Glutamatergic neuron (in vitro differentiated cells): ENCODE data around the gene SEC31A. TPM values are rescaled to one million over a fixed set of nuclear protein-coding genes. Genes with fewer than 3 reads are reported as not detected.

ENCODE experiments used
- DNase-seq: peaks from one replicate; pipeline ENCODE4 v3.0.0; 2022
- H3K27ac Mint-ChIP-seq: one replicate; pipeline ENCODE4 v1.8.0; 2020; ENCODE audit warnings: mild to moderate bottlenecking, mixed read lengths, inconsistent platforms; ENCODE audit not compliant: unreplicated experiment
- H3K27me3 Mint-ChIP-seq: one replicate; pipeline ENCODE4 v1.8.0; 2020; ENCODE audit warnings: mild to moderate bottlenecking, moderate library complexity, mixed read lengths, inconsistent platforms; ENCODE audit not compliant: unreplicated experiment
- H3K36me3 Mint-ChIP-seq: one replicate; pipeline ENCODE4 v1.8.0; 2020; ENCODE audit warnings: mild to moderate bottlenecking, mixed read lengths, inconsistent platforms; ENCODE audit not compliant: unreplicated experiment
- H3K4me1 Mint-ChIP-seq: one replicate; pipeline ENCODE4 v1.8.0; 2020; ENCODE audit warnings: mild to moderate bottlenecking, low read depth, mixed read lengths, inconsistent platforms; ENCODE audit not compliant: unreplicated experiment
- H3K4me3 Mint-ChIP-seq: one replicate; pipeline ENCODE4 v1.8.0; 2020; ENCODE audit warnings: mild to moderate bottlenecking, mixed read lengths, inconsistent platforms; ENCODE audit not compliant: unreplicated experiment
- H3K9me3 Mint-ChIP-seq: one replicate; pipeline ENCODE4 v1.8.0; 2020; ENCODE audit warnings: mild to moderate bottlenecking, moderate library complexity, mixed read lengths, inconsistent platforms; ENCODE audit not compliant: unreplicated experiment
- total RNA-seq: library from RNA; stranded (reverse); fragmentation: NEBNext Ultra II Directional; extraction: Animal tissue kit (Norgen Biotek cat#: 25700); gene quantifications from one replicate; pipeline ENCODE4 v1.2.1, GENCODE V29; 2021; ENCODE audit not compliant: unreplicated experiment
- TF ChIP-seq, protein P1 (sequence below): fragments of 200-600 bp; sonication (generic); IDR thresholded peaks from one replicate; pipeline ENCODE4 v1.5.0; 2021; ENCODE audit not compliant: partially characterized antibody, unreplicated experiment

SEC31A gene
- total RNA-seq, 1 donor from 2014 or later, result 201 TPM

GRCh38 chr4:82782626-82783345 lies 108.2 kb downstream of the SEC31A start:
- Mint-ChIP-seq H3K4me1 (peaks cover 22% of the 10 kb centered on the region), H3K36me3 (peaks cover 3% of the 10 kb centered on the region), H3K4me3 (no peak overlapping the region), H3K9me3 (no peaks in the 10 kb centered on the region), H3K27me3 (peaks cover 10% of the 10 kb centered on the region), H3K27ac (no peak overlapping the region)
- TF ChIP-seq, protein P1, sequence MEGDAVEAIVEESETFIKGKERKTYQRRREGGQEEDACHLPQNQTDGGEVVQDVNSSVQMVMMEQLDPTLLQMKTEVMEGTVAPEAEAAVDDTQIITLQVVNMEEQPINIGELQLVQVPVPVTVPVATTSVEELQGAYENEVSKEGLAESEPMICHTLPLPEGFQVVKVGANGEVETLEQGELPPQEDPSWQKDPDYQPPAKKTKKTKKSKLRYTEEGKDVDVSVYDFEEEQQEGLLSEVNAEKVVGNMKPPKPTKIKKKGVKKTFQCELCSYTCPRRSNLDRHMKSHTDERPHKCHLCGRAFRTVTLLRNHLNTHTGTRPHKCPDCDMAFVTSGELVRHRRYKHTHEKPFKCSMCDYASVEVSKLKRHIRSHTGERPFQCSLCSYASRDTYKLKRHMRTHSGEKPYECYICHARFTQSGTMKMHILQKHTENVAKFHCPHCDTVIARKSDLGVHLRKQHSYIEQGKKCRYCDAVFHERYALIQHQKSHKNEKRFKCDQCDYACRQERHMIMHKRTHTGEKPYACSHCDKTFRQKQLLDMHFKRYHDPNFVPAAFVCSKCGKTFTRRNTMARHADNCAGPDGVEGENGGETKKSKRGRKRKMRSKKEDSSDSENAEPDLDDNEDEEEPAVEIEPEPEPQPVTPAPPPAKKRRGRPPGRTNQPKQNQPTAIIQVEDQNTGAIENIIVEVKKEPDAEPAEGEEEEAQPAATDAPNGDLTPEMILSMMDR, result no peak
- DNase-seq, result no peak

- TF ChIP-seq, protein P1, result no peak
- no peak overlapping the region for H3K4me3 Mint-ChIP-seq
- H3K9me3 Mint-ChIP-seq, result no peaks in the 10 kb centered on the region
- no peak overlapping the region for H3K27ac Mint-ChIP-seq
- peaks cover 5% of the 10 kb centered on the region for H3K27me3 Mint-ChIP-seq
- H3K4me1 Mint-ChIP-seq, result peaks cover 19% of the 10 kb centered on the region
- H3K36me3 Mint-ChIP-seq, result peaks cover 4% of the 10 kb centered on the region
- no peak for DNase-seq
Measured at GRCh38 chr4:82780752-82781231, 110.2 kb downstream of the SEC31A start.

DNA sequence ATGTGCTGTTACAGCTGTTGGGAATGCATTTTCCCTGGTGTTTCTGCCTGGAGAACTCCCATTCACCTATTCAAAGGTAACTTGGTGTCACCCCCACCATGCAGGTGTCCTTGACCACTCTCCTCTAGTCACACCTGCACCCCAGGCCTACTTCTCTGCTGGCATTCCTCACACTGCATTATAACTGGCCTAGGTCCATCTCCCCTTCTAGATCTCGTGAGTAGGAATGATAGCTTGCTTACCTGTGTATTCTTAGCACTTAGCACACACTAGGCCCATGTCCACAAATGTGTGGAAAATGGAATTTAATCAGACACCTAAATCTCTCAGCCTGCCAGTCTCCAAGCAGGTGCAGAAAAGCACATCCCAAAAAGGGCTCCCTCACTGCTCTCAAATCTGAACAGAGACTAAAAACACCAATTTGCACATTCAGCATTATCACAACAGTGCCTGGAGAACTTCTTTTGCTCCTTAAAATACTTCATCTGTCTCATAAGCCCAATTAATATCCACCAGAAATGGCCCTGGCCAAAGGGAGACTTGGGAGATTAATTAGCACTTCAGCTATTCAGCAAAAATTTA lies 110.7 kb downstream of the SEC31A start:
- H3K9me3 Mint-ChIP-seq, result no peaks in the 10 kb centered on the region
- TF ChIP-seq, protein P1, result no peak
- peaks cover 5% of the 10 kb centered on the region for H3K27me3 Mint-ChIP-seq
- no peak overlapping the region for H3K4me3 Mint-ChIP-seq
- H3K36me3 Mint-ChIP-seq, result peaks cover 4% of the 10 kb centered on the region
- no peak for DNase-seq
- no peak overlapping the region for H3K27ac Mint-ChIP-seq
- H3K4me1 Mint-ChIP-seq, result peaks cover 14% of the 10 kb centered on the region

DNA sequence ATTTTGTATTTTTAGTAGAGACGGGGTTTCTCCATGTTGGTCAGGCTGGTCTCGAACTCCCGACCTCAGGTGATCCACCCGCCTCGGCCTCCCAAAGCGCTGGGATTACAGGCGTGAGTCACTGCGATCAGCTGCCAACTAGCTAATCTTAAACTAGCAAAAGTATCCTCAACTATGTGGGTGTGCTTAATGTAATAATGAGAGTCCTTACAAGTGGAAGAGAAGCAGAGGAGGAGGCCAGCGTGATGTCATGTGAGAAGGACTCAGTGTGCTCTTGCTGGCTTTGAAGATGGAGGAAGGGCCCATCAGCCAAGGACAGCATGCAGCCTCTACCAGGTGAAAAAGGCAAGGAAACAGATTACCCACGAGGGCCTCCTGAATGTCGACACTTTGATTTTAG lies 111.9 kb downstream of the SEC31A start:
- peaks cover 4% of the 10 kb centered on the region for H3K36me3 Mint-ChIP-seq
- peaks cover 2% of the 10 kb centered on the region for H3K27me3 Mint-ChIP-seq
- H3K9me3 Mint-ChIP-seq, result no peaks in the 10 kb centered on the region
- no peak overlapping the region for H3K27ac Mint-ChIP-seq
- TF ChIP-seq, protein P1, result no peak
- H3K4me1 Mint-ChIP-seq, result peaks cover 7% of the 10 kb centered on the region
- H3K4me3 Mint-ChIP-seq, result no peak overlapping the region
- no peak for DNase-seq

DNA sequence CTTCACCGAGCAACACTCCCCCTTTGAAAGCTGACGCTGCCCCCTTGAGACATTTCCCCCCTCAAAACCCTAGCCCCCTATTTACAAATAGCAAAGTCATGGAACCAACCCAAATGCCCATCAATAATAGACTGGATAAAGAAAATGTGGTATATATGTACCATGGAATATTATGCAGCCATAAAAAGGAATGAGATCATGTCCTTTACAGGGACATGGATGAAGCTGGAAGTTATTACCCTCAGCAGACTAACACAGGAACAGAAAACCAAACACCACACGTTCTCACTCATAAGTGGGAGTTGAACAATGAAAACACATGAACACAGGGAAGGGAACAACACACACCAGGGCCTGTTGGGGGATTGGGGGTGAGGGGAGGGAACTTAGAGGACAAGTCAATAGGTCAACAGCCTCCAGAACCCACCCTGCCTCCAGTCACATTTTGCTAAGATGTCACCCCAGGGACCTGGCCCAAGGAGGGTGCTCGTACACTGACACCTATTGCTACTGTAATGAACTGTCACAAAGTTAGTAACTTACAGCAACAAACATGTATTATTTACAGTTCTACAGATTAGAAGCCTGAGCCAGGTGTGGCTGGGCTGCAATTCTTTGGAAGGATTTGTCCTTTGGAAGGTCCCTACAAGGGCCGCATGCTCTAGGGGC lies 113.0 kb downstream of the SEC31A start:
- DNase-seq, result no peak
- H3K27ac Mint-ChIP-seq, result no peak overlapping the region
- TF ChIP-seq, protein P1, result no peak

More for the DNA sequence above, 113.0 kb downstream of the SEC31A start:
- Mint-ChIP-seq H3K4me3 (no peak overlapping the region), H3K27me3 (peaks cover 6% of the 10 kb centered on the region), H3K9me3 (peaks cover 2% of the 10 kb centered on the region), H3K36me3 (peaks cover 4% of the 10 kb centered on the region), H3K4me1 (peaks cover 4% of the 10 kb centered on the region)
